ENCODE data around the gene S100PBP.

DNA sequence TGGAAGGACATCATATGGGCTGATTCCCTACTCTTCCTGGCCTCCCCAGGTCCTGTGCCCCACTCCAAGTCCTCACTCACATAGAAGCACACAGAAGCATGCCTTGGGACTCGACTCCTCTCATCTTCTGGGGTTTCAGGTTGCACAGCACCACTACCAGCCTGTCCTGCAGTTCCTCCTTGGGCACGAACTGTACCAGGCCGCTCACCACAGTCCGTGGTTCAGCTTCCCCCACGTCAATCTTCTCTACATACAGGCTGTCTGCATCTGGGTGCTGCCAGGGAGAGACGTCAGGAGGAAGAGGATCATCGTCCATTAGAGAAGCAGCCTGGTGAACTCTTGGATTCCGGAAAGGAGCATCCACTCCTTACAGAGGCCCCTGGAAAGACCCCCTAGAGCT, 37.4 kb upstream of the S100PBP start:
- TF ChIP-seq CTCF (IDR thresholded peaks at IDR 0.05) (no peak), POLR2A (IDR thresholded peaks at IDR 0.05) (no peak)

All from Peyer's patch (tissue), 4 donors.